ENCODE data around the gene AHSA1. TPM values are rescaled to one million over a fixed set of nuclear protein-coding genes. Genes with fewer than 3 reads are reported as not detected.

AHSA1 gene
- total RNA-seq, 1 donor from 2014 or later, result 74.7 TPM

DNA sequence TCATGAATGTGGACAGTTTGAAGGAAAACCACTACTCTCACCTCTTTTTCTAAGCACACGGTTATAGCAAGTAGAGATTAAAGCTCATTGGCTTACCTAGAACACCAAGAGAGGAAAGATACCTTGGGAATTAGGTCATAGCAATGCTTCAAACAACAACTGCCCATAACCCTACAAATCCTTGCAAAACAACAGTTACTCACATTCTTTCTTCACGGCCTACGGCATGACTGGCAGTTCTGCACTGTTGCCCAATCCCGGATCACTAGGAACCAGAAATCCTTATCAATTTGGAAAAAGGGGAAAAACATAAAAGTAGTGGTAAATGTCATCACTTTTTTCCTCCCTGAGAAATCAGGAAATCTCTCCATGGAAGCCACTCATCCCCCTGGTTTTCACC is 50.4 kb downstream of the AHSA1 start:
- no peak overlapping the region for H3K4me3 Mint-ChIP-seq (ENCODE audit: unreplicated experiment)
- no peaks in the 10 kb centered on the region for H3K9me3 Mint-ChIP-seq (ENCODE audit: unreplicated experiment)
- TF ChIP-seq, protein P1, sequence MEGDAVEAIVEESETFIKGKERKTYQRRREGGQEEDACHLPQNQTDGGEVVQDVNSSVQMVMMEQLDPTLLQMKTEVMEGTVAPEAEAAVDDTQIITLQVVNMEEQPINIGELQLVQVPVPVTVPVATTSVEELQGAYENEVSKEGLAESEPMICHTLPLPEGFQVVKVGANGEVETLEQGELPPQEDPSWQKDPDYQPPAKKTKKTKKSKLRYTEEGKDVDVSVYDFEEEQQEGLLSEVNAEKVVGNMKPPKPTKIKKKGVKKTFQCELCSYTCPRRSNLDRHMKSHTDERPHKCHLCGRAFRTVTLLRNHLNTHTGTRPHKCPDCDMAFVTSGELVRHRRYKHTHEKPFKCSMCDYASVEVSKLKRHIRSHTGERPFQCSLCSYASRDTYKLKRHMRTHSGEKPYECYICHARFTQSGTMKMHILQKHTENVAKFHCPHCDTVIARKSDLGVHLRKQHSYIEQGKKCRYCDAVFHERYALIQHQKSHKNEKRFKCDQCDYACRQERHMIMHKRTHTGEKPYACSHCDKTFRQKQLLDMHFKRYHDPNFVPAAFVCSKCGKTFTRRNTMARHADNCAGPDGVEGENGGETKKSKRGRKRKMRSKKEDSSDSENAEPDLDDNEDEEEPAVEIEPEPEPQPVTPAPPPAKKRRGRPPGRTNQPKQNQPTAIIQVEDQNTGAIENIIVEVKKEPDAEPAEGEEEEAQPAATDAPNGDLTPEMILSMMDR (IDR thresholded peaks at IDR 0.05; ENCODE audit: unreplicated experiment), result no peak
- H3K36me3 Mint-ChIP-seq (ENCODE audit: low read depth, unreplicated experiment), result peaks cover 8% of the 10 kb centered on the region
- no peak for DNase-seq (ENCODE audit: low spot score)
- H3K27me3 Mint-ChIP-seq (ENCODE audit: unreplicated experiment), result no peaks in the 10 kb centered on the region
- H3K27ac Mint-ChIP-seq (ENCODE audit: unreplicated experiment), result no peak overlapping the region
- H3K4me1 Mint-ChIP-seq (ENCODE audit: unreplicated experiment), result no peaks in the 10 kb centered on the region

DNA sequence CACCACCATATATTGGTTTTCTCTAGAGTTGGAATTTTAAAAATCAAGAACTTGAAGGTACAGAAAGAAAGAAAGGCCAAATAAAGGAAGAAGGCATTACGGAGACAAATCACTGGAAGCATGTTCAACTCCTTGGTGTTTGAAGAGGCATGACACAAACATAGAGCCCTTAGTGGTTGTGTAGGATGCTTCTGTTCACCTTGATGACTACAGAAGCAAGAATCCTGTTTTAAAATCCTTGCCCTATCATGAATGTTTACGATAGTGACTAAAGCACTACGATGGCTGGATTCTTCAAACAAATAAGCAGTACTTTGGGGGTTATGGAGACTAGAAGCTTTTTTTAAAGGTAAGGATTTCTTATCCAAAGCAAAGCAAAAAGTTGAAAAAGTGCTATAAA is 51.0 kb downstream of the AHSA1 start:
- no peak overlapping the region for H3K27ac Mint-ChIP-seq (ENCODE audit: unreplicated experiment)
- TF ChIP-seq, protein P1 (IDR thresholded peaks at IDR 0.05; ENCODE audit: unreplicated experiment), result no peak
- no peaks in the 10 kb centered on the region for H3K27me3 Mint-ChIP-seq (ENCODE audit: unreplicated experiment)
- peaks cover 6% of the 10 kb centered on the region for H3K36me3 Mint-ChIP-seq (ENCODE audit: low read depth, unreplicated experiment)
- no peak overlapping the region for H3K4me3 Mint-ChIP-seq (ENCODE audit: unreplicated experiment)
- no peaks in the 10 kb centered on the region for H3K9me3 Mint-ChIP-seq (ENCODE audit: unreplicated experiment)
- no peaks in the 10 kb centered on the region for H3K4me1 Mint-ChIP-seq (ENCODE audit: unreplicated experiment)
- no peak for DNase-seq (ENCODE audit: low spot score)

DNA sequence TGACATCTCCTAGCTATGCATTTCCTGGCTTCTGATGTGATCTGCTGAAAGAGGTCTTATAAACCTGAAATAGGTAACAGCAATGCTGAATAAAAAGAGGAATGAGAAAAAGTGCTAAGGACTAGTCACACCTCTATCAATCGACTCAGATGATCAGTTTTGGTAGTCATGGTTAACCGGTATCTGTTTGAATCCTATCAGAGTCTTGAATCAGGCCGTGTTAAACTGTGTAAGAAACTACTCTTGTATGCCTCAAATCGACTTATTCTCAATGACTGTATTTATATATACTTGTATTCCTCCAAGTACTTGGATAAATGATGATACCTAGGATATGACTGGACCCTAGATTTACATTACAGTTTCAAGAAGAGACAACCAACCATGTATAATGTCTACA is 51.5 kb downstream of the AHSA1 start:
- H3K27me3 Mint-ChIP-seq (ENCODE audit: unreplicated experiment), result no peaks in the 10 kb centered on the region
- no peaks in the 10 kb centered on the region for H3K9me3 Mint-ChIP-seq (ENCODE audit: unreplicated experiment)
- no peak overlapping the region for H3K4me3 Mint-ChIP-seq (ENCODE audit: unreplicated experiment)
- peaks cover 6% of the 10 kb centered on the region for H3K36me3 Mint-ChIP-seq (ENCODE audit: low read depth, unreplicated experiment)
- no peak overlapping the region for H3K27ac Mint-ChIP-seq (ENCODE audit: unreplicated experiment)
- H3K4me1 Mint-ChIP-seq (ENCODE audit: unreplicated experiment), result no peaks in the 10 kb centered on the region
- TF ChIP-seq, protein P1 (IDR thresholded peaks at IDR 0.05; ENCODE audit: unreplicated experiment), result no peak
- no peak for DNase-seq (ENCODE audit: low spot score)

DNA sequence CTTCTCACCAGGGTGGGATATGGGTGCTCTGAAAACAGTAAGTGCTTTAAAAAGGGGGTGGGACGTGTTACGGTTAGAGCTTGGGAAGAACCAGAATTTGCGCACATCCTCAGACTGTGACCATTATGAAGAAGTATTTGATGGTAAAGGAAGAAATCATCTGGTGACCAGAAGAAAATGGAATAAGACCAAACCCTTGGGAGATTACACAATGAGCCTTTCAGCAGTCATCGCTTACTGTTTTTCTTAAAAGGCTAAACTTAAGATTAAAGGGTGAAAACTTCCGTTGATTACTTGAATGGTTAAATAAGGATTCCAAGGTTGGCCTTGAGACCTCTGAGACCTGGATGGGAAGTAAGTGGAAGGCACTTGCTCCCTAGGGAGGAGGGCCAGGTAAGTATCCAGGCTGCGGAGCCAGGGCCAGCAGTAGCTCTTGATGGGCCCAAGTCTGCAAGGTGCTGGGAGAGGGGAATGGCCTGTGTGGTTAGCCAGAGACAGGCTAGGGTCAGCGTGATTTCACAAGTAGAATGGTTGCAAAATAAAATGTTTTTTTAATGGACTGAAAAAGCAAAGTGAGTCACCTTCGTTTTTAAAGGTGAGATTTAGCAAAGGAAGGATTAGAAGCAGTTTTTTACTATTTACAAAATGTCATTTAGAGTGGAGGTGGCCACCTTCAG is 53.7 kb downstream of the AHSA1 start:
- no peaks in the 10 kb centered on the region for H3K27me3 Mint-ChIP-seq (ENCODE audit: unreplicated experiment)
- TF ChIP-seq, protein P1 (IDR thresholded peaks at IDR 0.05; ENCODE audit: unreplicated experiment), result no peak
- H3K27ac Mint-ChIP-seq (ENCODE audit: unreplicated experiment), result no peak overlapping the region
- DNase-seq (ENCODE audit: low spot score), result no peak
- no peak overlapping the region for H3K4me3 Mint-ChIP-seq (ENCODE audit: unreplicated experiment)
- H3K36me3 Mint-ChIP-seq (ENCODE audit: low read depth, unreplicated experiment), result peaks cover 4% of the 10 kb centered on the region
- no peaks in the 10 kb centered on the region for H3K9me3 Mint-ChIP-seq (ENCODE audit: unreplicated experiment)
- no peaks in the 10 kb centered on the region for H3K4me1 Mint-ChIP-seq (ENCODE audit: unreplicated experiment)

DNA sequence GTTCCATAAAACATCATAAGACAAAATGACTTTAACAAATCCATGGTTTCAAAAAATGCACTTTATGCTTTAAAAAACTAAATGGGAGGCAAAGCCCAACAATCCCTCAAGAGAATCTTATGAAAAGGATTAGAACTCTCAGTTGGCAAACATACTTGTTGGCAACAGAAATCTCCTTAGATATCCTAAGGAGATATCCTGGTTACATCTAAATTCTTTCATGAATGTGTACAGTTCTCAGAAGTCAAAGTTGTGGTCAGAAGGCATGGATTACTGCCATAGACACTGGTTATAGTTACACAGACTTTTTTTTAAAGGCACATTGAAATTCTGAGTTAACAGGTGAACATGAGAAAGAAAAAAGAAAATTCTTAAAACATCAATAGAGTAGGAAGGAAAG is 58.2 kb downstream of the AHSA1 start:
- H3K9me3 Mint-ChIP-seq (ENCODE audit: unreplicated experiment), result no peaks in the 10 kb centered on the region

More for the DNA sequence above, 58.2 kb downstream of the AHSA1 start:
- no peak for DNase-seq (ENCODE audit: low spot score)
- no peak overlapping the region for H3K4me3 Mint-ChIP-seq (ENCODE audit: unreplicated experiment)
- TF ChIP-seq, protein P1 (IDR thresholded peaks at IDR 0.05; ENCODE audit: unreplicated experiment), result no peak
- H3K4me1 Mint-ChIP-seq (ENCODE audit: unreplicated experiment), result no peaks in the 10 kb centered on the region
- H3K36me3 Mint-ChIP-seq (ENCODE audit: low read depth, unreplicated experiment), result peaks cover 30% of the 10 kb centered on the region
- no peak overlapping the region for H3K27ac Mint-ChIP-seq (ENCODE audit: unreplicated experiment)
- H3K27me3 Mint-ChIP-seq (ENCODE audit: unreplicated experiment), result peaks cover 3% of the 10 kb centered on the region

Data from endothelial cell (in vitro differentiated cells).